HUDEP-2 (cell line): Measurements from ENCODE around the gene SSR2.
A peak's percentile ranks its signal among the peaks of the same experiment; 100 is the strongest.

Experiments used
- DNase-seq, 76 experiments: peaks; one replicate each; lab custom pipeline; 2025; ENCODE audit not compliant: unreplicated experiment in 76 of 76; lab: John Stamatoyannopoulos, UW

The SSR2 gene

DNA sequence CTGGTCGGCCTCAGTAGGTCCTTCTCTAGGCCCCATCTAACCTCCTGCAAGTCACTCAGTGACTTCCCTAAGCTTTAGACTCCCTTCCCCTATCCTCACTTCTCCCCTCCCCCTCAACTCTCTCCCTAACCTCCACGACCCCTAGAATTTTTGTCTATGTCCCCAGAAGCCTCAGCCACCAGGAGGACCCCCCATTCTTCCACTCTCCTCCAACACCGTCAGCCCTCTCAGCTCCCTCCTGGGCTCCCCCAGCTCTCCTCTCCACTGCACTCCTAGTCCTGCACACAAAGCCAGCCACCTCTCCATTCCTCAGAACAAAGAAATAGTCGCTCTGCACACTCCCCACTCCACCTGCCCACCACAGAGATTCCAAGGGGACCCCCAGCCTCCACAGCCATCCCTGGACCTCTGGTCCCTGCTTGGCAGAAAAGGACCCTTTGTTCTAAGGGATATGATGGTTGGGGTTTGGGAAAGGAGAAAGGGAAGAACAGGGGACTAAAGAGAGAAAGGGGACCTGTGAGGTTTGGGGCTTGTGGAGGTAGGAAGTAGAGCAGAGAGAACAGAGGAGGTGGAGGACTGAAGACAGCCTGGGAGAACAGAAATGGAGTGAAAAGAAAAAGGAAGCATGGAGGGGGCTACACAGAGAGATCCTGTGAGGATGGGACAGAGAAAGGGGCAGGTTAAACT, 45.2 kb downstream of the SSR2 start:
- DNase-seq, result no peak

DNA sequence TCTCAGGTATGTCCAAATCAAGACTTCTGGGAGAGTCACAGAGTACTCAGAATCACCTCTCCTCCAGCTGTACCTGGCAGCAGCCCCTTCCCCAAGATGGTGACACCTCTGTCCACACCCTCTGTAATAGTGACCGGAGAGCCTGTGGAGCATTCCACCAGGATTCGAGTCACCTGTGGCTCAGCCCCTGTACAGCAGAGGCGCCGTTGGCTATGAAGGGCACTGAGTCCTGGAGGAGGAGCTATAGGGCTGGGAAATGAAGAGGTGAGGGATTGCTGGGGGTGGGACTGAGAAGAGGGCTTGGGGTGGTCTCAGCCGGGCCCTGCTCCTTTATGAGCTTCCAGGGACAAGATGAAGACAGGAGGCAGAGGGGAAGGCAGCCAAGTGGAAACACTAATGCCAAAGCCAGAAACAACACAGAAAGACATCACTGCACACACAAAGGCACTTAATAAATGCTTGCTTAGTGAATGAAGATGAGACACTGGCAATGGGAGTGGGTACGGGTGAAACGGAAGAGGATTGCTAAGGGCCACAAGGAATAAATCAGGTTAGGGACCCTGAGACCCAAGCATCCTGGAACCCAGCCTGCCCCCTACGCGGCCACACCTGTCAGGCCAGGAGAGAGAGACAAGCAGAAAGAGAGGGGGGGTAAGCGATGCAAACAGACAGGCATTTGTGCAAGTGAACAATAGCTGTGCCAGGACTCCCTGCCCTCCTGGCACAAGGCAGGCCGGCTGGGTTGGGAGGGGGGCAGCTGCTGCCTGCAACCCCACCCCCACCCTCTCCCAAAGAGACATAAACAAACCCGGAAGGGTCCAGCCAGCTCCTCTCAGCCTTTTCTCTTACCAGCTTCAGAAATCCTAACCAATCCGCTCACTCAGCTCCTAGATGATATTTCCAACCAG, 46.3 kb downstream of the SSR2 start:
- no peak for DNase-seq

DNA sequence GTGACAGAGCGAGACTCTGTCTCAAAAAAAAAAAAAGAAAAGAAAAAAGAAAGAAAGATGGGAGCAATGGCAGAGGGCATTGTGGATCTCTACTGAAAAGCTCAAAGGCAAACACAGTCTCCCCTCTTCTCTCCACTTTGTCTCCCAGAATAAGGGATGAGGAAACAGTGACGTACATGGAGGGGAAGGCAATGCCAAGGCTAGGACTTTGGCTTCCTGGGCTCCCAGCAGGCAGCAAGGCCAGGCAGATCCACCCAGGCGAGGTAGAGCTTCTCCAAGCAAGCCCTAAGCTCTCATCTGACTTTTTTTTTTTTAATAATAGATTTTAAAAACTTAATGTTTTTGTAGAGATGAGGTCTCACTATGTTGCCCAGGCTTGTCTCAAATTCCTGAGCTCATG, 47.0 kb downstream of the SSR2 start:
- no peak for DNase-seq

DNA sequence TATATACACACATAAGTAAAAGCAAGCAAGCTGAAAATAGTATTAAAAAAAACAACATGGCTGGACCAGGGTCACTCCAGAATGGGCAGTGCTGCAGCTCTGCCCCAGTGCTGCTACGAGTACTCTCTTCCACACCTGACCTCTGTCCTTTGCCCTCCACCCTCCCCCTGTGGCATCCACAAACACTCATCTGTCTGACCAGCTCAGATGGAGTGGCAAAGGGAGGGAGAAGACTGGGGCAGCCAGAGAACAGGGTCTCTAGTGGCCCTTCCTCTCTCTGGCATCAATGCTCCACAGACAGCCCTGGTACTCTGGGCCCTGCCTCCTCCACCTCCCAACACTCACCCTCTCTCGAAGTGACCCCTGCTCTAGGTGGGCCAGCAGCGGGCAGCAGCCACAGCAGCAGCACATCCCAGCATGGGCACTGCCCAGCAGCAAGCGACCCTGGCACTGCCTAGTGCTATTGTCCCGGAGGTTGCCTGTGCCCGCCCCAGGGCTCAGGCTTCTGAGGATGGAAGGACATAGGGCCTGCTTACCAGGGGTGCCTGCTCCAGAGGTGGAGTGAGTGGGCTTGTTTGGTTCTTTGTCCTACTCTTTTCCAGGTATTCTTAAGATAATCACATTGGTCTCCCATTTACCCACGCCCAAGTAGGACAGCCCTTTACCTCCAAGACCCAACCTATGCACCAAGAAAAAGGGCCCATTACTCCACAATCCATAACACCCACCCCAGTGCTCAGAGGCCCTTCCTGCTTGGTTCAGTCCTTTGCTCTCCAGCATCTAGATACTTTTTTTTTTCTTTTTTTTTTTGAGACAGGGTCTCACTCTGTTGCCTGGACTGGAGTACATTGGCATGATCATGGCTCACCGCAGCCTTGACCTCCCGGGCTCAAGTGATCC, 48.6 kb downstream of the SSR2 start:
- DNase-seq, result no peak

DNA sequence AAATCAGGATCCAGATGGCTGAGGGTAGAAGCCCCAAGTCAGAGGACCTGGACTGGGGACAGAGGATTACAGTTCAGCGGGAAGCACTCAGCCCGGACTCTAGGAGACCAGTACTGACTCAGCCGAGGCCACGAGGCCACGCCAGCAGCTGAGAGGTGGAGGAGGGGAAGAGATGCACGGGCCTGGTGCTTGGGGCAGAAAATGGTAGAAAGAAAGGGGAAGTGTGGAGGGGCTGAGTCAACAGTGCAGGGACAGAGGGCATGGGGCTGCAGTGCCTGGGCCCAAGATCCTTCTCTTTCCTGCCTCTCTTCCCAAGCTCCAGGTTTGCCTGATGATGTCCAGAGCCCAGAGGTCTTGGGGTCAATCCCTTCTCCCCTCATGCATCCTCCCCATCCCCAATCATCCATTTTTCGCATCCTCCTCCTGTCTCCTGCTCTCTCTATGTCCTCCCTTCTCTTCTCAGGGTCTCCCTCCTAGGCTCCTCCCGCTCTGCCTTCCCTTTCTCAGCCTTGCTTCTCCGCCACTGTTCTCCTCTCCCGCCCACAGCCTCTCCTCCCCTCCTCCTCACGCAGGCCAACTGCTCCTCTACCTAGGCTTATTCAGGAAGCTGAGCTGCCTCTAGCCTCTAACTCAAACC, 50.1 kb downstream of the SSR2 start:
- DNase-seq, result peak in 63 of 76 experiments; percentile 16 to 81 (median 56)

DNA sequence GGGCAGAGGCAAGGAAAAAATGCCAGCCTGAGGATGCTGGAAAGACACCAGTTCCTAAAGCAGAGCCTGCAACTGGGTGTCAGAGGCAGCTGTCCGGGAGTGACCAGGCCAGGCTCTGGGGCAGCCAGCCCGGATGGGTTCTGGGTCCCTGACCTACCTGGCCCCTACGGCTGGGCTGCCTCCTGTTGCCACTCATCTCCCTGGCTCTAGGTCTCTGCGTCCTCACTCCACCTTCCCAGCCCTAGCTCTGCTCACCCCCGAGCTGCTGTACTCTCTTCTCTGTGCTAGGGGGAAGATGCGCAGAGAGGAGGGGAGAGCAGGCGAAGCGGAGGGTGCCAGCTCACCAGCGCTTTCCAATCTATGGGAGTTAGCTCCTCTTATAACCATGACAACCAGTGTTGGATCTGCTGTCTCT, 51.4 kb downstream of the SSR2 start:
- no peak for DNase-seq

DNA sequence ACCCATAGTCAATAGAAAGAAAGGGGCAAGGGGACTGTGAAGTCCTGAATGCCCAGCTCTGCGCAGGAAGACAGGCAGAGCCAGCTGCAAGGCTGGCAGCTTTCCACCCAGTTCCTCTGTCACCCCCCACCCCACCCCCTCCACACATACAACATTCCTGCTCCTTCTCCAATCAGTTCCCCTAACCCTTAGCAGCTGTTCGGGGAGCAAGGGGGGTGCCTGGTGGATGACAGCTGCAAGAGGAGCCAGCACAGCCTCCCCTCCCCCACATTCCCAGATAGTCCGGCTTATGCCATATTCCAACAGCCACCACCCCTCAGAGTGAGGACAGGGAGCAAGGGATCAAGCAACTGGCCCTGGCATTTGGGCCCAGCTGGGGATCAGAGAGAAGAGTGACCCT, 52.1 kb downstream of the SSR2 start:
- no peak for DNase-seq

DNA sequence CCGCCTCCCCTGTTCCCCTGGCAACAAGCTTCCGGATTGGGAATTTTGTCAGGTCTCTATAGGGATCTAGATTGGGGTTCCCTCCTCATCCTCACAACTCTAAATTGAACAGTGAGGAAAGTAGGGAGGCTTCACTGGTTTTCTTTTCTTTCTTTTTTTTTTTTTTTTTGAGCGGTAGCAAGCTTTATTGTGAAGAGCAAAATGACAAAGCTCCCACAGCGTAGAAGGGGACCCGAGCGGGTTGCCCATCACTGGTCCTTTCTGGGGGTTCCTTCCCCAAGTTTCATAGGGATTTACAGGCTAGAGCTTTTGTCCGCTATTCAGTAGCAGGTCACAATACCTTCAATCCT, 52.7 kb downstream of the SSR2 start:
- no peak for DNase-seq

DNA sequence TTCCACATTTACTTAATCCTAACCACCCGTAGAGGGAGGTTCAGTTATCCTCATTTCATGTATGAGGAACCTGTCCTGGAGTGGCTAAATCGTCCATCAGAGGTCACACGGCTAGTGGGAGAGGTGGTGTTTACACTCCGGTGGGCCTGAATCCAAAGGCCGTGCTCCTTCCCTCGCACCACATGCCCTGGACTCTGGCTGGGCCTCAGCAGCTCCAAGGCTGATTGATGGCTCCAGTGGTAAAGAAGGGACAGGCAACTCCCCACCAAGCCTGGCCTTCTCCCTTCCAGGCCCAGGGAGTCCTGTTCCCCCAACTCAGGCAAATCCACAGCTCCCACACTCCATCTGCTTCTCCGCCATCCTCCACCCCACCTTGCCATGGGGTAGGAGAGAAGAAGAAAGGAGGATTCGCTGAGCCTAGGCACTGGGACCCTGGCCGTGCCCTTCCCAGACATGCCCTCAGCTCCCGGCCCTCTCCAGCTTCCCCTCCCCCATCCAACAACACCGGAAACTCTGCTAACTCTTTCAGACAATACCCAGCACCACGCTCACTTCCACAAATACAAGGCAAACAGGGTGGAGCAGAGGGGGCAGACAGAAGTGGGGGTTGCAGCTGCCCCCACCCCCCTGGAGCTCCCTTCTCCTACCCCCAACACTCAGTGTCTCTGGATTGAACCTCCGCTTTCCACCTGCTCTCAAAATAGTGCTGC, 53.3 kb downstream of the SSR2 start:
- DNase-seq, result no peak

DNA sequence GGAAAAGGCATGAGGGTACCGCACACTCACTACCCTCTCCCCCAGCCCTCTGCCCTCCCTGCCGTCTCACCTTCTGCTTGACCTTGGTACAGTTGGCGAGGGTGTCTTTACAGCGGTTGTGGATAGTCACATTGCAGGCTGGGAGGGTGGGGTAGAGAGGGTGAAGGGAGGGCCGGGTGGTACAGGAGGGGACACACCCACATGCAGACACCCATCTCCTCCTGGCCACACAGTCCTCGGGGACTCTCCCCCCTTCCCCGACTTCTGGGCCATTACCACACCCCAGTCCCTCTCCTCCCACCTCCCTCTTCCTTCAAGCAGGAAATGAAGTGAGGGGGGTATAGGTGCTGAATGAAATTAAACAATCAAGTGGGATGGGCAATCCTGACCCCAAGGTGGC, 54.0 kb downstream of the SSR2 start:
- DNase-seq, result peak in 64 of 76 experiments; percentile 9 to 81 (median 57)

DNA sequence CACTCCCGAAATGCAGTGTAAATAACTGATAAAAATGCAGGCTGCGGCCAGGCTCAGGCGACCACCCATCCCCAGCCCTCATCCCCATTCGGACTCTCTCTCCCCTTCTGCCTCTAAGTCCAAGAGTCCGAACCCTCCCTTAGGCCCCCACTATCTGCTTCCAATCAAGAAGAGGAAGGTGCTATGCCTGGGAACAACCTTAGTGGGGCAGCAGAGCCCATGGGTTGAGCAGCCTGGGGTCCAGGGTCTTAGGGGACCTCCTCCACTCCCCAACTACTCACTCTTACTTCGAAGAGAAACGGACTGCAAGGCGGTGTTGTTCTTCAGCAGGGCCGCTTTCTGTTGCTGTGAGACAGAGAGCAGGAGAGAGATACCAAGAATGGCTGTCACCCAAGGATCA, 54.6 kb downstream of the SSR2 start:
- DNase-seq, result no peak

DNA sequence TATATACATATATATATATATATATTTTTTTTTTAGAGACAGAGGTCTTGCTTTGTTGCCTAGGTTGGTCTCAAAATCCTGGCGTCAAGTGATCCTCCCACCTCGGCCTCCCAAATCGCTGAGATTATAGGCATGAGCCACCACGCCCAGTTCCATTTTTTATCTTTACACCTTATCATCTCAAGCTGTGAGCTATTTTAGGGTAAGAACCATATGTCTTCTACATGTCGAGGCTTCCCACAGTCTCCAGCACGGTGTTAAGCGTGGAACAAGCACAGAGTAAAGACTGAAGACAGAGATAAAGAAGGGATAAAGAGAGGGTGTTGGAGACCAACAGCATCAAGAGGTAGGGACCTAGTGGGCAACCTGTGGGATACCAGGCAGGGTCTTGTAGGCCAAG, 56.6 kb downstream of the SSR2 start:
- DNase-seq, result peak in 13 of 76 experiments; percentile 13 to 56 (median 28)

DNA sequence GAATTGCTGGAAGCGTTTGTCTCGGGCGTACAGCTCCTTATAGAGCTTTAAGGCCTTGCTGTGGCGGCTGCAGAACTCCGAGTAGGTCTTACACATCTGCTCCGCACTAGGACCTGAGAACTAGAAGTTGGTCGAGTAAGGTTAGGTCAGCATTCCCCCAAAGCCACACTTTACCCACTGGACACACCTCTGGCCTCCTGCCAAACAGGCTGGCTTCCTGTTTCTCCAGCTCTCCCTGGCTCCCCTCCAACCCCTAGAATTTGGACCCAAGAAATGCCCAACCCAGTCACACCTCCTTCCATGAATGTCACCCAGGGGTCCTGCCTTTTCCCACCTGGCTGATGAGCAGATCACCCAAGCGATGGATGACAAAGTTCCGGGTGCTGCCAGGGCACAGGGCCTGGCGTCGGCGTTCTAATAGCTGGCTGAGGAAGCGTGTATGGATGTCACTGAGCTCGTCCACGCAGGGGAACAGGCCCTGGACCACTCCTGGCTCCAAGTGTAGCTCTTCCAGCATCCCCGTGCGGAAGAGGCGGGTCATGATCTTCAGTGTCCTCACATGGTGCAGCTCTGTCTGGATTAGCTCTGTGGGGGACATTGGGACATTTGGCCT, 58.0 kb downstream of the SSR2 start:
- DNase-seq, result peak in 1 of 76 experiments; percentile 28

DNA sequence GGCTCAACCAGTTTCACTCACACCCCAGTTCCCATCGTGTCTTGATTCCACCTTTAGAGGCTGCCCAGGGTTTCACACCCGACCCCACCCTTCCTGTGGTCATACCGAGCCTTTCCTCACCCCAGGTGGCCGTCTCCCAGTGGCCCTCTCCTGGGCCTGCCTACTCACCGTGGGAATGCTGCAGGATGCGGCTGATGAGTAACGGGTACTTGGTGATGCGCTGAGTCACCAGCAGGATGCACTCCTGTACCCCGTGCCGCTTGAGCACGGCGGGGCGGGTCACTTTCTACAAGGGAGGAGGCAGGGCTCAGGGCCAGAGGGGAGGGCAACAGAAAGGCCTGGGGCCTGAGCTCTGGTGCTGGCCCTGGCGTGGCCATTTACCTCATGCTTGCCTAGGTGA, 58.8 kb downstream of the SSR2 start:
- peak in 57 of 76 experiments; percentile 8 to 75 (median 52) for DNase-seq

DNA sequence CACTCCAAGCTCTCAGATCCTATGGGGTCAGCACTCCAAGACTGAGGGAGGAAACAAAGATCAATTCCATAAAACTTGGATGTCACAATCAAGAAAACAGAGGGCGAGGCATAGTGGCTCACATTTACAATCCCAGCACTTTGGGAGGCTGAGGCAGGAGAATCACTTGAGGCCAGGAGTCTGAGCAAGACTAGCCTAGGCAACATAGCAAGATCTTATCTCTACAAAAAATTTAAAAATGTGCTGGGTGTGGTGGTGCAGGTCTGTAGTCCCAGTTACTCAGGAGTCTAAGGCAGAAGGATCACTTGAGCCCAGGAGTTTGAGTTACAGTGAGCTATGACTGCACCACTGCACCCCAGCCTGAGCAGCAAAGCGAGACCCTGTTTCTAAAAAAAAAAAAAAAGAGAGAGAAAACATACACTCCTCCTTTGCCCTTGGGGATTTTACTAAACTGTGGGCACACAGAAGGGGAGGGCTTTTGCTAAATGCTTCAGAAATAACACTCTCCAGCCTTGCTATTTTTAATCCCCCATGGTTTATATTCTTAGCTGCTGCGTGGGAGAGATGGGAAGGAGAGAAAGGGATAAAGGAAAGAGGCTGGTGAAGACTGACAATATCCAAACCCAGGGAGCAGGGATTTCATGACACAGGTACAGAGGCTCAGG, 60.5 kb downstream of the SSR2 start:
- DNase-seq, result no peak
